Activated naive CD4-positive, alpha-beta T cell treated with anti-CD3 and anti-CD28 coated beads, Interleukin-2, amount 50 U/mL, for 16 hours (primary cell): Measurements from ENCODE around the gene C1orf122.

Experiments
- DNase-seq: peaks from one replicate; pipeline ENCODE4 v3.0.0-alpha.2; 2020

C1orf122 gene

DNA sequence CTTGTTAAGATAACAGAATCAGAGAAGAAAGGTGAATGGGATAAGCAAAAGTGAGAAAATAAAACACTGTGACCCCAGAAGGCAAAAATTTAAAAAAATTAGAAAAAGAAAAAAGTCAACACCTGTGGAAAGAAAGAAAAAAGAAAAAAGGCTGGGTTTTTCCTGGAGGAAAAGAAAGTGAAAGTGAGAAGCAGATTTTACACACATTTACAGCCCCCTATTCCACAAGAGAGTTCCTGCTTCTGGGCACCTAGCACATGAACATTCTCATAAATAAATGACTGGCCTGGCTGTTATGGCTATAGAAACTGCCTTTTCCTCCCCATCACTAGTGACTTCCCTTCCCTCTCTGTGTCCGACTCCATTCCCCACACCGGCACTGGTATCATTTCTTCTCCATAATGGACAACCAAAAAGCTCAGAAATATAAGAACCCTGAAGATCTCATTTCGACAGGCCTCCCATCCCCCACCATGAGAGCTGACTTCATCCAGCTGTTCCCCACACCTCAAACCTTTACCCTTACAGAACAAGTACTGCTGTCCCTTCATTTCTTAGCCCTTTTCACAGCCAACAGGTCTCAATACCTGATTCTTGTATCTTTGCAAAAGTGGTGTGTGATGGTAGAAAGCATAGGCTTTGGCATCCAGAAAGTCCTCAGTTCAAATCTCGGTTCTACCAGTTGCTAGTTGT, 39.2 kb downstream of the C1orf122 start:
- no peak for DNase-seq

DNA sequence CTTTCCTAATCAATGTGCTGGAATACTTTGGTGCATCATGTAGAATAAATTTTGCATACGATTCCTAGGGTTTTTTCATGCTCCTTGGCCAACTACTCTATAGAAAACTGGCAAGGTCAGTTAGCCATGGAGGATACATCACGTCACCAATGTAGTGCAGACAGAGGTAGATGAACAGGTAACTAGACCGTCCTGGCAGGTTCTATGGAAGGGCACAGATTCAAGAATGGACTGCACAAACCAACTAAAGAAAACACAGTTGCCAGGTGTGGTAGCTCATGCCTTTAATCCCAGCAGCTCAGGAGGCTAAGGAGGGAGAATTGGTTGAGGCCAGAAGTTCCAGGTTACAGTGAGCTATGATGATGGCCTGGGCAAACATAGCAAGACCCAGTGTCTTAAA, 41.9 kb downstream of the C1orf122 start:
- no peak for DNase-seq

DNA sequence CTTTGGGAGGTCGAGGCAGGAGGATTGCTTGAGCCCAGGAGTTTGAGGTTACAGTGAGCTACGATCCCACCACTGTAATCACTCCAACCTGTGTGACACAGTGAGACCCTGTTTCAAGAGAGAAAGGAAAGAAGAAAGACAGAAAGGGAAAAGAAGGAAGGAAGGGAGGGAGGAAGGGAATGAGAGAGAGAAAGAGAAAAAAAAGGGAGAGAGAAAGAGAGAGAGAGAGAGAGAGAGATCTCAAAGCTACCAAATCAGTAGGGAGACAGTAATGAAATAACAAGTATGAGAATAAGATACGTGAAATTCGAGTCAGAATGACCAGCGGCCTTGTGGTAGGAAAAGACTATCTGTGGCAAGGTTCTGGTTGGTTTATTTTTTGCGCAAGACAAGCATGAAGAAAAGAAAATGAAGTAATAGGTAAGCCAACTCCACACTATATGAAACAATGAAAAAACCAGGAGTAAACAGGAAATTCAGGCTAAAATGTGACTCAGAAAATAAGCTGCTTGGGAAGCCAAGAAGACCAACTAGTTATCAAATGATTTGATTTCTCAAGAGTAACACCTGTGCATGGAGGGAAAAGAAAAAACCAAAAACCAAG, 42.9 kb downstream of the C1orf122 start:
- DNase-seq: no peak

DNA sequence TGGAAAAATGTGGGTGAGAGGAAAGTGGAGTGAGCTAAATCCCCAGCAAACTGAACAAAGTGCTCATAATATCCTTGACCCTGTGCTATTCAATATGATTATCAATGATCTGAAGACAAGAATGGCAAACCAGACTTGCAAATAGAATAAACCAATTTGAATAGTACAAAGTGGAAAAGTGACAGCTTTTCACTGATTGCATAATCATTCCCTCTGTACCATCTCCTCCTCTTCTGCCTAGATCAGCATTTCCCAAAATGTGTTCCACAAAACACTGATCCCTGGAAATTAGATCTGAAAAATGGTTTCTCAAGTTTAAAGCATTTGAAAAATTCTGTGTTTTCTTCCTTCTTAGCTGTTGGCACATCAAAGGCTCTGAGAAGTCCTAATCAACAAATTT, 43.7 kb downstream of the C1orf122 start:
- DNase-seq: no peak

DNA sequence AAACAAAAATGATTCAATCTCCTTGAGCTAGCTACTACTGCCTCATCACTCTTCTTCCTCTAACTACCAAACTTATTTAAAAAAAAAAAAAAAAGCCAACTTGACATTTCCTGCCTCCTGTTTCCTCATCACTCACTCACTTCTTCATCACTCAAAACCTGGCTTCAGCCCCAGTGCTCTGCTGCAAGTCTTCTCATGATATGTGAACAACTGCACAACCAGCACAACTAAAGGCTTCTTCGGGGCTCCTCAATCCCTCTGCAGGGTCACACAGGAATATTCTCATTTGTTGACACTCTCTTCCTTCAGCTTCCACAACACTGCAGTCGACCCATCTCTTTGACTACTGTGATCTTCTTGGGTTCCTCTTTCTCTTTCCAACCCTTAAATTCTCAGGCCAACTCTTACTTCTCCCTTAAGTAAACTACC, 44.2 kb downstream of the C1orf122 start:
- no peak for DNase-seq

DNA sequence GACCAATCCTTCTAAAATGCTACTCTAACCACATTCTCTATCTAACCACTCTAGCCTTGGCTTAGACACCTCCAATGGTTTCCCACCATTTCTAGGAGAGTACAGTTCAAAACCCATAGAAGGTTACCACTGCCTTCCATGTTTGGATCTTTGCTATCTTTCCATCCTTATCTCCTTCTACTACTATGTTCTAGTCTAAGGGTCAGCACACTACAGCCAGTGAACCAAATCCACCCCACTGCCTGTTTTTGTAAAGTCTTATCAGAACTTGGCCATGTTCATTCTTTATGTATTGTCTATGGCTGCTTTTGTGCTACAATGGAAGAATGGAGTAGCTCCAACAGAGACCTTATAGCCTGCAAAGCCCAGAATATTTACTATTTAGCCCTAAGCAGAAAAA, 45.6 kb downstream of the C1orf122 start:
- no peak for DNase-seq

DNA sequence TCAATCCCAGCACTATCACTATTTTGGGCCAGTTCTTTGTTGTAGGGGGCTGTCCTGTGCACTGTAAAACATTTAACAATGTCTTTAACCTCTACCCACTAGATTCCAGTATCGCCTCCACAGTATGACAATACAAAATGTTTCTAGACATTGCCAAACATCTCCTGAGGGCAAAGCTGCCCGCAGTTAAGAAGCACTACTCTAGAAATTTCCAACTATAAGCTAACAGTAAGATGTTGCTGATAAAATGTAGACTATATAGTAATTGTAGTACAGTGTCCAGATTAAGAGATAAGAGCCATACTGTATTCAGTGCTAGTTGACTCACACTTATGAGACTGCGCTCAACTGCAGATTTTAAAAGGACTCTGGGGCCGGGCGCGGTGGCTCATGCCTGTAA, 46.8 kb downstream of the C1orf122 start:
- DNase-seq: no peak
